Mammary epithelial cell (primary cell): ENCODE results near the gene CSNK1G2.

Experiments
- EZH2 ChIP-seq: IDR thresholded peaks from 2 replicates; pipeline ENCODE4 v1.6.1; 2012; ENCODE audit warnings: low read length, inconsistent platforms, borderline replicate concordance
- TF ChIP-seq, protein P1 (sequence below), 2 donors: IDR thresholded peaks in 1 of 2; conservative IDR thresholded peaks in 1 of 2; 2 replicates each; pipeline ENCODE4 v1.5.1; 2011 to 2012; ENCODE audit warnings: inconsistent platforms in 2 of 2, low read length in 2 of 2, mild to moderate bottlenecking in 2 of 2, control low read depth in 1 of 2, low read depth in 1 of 2; ENCODE audit not compliant: insufficient read depth in 1 of 2; ENCODE audit errors: extremely low read depth in 1 of 2

DNA sequence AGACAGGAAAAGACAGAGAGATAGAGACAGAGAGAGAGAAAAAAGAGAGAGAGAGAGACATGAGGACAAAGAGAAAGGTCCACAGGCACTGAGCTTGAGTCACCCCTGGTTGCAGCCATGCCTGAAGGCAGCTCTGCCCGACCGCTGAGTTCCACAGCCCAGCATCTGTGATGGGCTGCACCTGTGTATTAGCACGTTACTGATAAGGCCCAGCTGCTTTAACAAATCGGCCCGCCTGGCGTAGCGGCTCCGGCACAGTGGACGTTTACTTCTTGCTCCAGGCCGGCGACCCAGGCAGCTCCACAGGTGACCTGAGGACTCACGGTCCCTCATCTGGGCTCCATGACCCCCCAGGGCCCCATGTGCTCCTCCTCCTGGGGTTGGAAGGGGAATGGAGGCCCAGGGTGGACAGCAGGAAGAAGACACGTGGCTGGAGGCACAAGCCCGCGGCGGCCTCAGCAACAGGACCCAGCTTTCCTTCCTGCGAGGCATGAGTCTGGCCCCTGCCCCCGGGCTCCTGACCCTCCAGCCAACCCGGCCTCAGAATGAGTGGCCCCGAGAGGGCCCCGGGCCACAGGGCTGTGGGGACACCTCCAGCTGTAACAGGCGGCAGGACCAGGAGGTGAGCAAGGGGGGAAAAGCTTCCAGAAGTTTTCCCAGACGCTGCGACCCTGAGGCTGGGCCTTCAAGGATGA is 3.9 kb upstream of the CSNK1G2 start:
- TF ChIP-seq, protein P1, sequence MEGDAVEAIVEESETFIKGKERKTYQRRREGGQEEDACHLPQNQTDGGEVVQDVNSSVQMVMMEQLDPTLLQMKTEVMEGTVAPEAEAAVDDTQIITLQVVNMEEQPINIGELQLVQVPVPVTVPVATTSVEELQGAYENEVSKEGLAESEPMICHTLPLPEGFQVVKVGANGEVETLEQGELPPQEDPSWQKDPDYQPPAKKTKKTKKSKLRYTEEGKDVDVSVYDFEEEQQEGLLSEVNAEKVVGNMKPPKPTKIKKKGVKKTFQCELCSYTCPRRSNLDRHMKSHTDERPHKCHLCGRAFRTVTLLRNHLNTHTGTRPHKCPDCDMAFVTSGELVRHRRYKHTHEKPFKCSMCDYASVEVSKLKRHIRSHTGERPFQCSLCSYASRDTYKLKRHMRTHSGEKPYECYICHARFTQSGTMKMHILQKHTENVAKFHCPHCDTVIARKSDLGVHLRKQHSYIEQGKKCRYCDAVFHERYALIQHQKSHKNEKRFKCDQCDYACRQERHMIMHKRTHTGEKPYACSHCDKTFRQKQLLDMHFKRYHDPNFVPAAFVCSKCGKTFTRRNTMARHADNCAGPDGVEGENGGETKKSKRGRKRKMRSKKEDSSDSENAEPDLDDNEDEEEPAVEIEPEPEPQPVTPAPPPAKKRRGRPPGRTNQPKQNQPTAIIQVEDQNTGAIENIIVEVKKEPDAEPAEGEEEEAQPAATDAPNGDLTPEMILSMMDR (conservative IDR thresholded peaks at IDR 0.05 in 1 of 2, IDR thresholded peaks at IDR 0.05 in 1 of 2; ENCODE audit: extremely low read depth in 1 of 2, insufficient read depth in 1 of 2, low read depth in 1 of 2, low read length in 2 of 2) = no peak
- no peak for TF ChIP-seq EZH2
